Measurements from ENCODE around the gene RAI1.

GRCh38 chr17:17798010-17798556, 116.8 kb downstream of the RAI1 start:
- TF ChIP-seq POLR2A (IDR thresholded peaks at IDR 0.05; ENCODE audit: low read depth, low read length), result no peak
- TF ChIP-seq TAF1 (IDR thresholded peaks at IDR 0.05; ENCODE audit: borderline replicate concordance, low read depth, low read length), result no peak
- TF ChIP-seq POLR2AphosphoS5 (IDR thresholded peaks at IDR 0.05; ENCODE audit: low read depth, low read length), result no peak
